SKM-1 (cell line): ENCODE data around the gene HSPA4L.

Source experiments
- DNase-seq: peaks from one replicate; lab custom pipeline; 2025; ENCODE audit not compliant: unreplicated experiment; lab: John Stamatoyannopoulos, UW

Gene HSPA4L

DNA sequence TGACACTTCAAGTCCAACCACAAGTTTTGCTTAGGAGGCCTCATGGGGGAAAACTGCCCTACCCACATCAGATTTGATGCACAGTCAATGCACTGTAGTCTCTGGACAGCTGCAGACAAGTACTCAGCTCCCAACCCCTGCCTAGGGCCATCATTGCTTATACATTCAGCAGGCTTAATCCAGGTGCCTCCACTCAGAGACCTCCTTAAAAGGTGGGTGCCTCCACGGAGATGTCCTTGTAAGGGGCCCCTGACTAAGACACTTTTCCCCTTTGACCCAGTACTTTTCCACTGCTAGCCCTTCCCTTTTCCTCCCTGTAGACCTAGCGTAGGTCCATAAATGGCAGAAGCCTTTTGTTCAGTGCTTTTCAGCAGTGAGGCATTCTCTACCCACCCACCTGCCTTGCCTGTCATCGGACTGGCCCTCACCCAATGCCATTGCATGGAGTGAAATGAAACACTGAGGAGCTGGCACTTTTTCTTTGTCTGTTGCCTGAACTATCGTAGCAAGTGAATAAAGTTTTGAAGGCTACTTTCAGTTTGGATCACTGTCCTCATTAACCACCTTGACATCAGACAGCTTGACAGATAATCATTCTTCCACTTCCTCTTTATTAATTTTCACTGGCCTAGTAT lies 74.8 kb downstream of the HSPA4L start:
- DNase-seq, result no peak

DNA sequence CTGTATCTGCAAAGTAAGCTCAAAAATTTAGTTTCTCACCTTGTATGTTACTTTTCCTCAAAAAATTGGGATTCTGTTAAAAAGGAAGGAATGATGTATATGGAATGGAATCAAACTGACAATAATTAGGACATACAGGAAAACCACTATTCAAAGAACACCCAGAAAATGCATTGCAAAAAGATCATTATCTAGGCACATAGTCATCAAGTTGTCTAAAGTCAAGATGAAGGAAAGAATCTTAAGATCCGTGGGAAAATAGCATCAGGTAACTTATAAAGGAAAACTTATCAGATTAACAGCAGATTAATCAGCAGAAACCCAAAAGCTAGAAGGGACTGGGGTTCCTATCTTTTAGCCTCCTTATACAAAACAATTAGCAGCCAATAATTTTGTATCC lies 75.5 kb downstream of the HSPA4L start:
- no peak for DNase-seq

DNA sequence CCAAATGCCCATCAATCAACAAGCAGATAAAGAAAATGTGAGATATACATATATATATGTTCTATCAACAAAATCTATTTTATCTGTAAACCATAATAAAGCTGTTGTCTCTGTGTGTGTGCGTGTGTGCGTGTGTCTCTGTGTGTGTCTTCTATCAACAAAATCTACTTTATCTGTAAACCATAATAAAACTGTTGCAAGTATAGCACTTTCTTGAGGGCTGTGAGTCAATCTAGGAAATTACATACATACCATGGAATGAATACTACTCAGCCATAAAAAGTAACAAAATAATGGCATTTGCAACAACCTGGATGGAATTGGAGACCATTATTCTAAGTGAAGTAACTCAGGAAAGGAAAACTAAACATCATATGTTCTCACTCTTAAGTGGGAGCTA lies 86.1 kb downstream of the HSPA4L start:
- DNase-seq, result no peak

DNA sequence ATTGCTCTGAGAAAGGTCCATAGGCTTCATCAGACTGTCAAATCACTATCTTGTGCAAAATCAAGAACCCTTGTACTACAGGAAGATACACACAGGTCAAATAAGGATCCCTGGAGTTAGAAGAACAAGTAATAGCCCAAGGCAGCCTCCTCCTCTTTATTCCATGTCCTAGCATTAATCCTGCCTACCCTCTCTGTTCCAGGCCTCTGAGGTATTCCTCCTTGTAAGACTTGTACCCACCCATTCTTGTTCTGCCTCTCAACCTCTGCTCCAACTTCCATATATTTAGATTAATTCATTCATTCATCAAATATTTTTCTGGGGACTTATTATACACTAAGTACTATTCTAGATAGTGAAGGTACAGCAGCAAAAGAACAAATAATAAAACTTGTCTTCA lies 88.2 kb downstream of the HSPA4L start:
- no peak for DNase-seq

DNA sequence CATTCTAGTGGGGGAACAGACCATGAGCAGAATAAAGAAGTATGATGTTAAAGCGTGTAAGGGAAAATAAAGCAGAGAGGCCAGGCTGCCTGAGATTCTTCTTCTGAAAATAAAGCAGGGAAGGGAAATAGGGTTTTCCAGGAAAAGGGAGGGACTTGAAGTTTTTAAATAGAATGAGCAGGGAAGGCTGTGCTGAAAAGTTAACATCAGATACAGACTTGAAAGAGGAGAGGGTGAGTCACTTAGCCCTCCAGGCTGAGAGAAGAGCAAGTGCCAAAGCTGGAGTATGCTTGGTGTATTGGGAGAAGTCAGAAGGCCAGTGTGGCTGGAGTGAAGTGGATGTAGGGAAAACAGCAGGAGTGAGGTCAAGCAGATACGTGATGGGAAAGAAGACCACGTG lies 88.6 kb downstream of the HSPA4L start:
- no peak for DNase-seq

DNA sequence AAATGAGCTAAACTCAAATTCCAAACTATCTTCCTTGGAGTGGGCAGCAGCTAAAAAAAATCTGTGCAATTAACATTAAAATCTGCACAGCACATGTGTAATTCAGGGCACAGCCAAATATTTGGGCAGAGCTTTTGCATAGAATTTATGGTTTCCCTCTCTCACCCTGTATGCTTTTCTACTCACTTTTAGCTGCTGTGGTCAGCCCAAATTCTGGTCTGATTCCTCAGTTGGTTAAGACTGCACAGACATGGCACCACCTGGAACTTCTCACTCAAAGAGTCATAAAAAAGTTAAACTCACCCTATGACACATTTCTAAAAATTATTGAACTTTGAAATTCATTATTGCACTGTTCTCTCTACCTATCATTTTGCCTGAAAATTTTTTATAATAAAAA lies 93.7 kb downstream of the HSPA4L start:
- DNase-seq, result no peak

DNA sequence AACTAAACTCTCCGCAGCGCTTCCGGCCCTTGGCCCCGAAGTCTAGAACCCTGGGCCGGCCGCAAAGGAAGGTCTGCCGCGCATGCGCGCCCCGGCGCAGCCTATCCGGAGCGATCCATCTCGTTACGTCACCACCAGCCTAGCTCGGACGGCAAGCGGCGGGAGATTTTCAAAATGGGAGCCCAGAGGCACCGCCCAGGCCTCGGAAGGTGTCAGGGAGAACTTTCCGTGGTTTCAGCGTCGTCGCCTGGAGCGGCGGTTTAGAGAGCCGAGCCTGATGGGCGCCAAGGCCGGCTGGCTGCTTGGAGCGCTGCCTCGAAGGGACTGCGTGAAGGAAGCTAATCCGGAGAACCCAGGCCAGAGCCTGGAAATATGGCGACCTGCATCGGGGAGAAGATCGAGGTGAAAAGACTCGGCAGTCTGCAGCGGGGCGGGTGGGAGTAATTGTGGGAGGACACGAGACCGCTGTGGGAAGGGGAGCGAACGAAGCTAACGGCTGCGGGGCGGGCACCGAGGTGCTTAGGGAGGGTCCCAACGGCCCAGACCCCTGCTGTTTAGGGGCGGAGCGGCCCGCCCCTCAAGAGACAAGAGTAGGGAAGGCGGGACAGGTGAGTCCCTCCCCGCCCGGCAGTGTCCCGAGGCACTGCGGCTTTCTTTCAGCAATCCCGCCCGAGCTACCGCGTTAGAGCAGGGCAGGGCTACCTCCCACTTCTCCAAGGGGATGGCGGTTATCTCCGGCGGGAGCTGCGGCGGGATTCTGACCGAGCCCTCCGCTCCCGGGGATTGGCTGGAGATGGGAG lies 98.8 kb downstream of the HSPA4L start, which contains the start of gene PLK4:
TSS of gene PLK4 (plus strand) at position 131 of the 800 bp plus-strand sequence. CDS start at position 373, 242 bp downstream.
- peak; percentile 94 for DNase-seq

DNA sequence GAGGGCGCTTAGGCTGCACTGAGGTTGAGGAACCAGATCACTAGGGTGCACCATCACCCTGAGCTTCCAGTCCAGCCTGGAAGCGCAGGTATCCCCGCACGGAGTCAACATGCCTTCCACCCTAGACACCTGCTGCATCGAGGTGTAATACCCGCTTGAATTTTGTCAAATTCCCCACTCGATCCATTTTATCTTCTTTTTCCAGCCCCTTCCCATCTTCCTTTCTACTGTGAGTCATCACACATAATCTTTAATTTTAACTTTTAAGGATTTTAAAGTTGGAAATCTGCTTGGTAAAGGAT lies 99.4 kb downstream of the HSPA4L start:
- DNase-seq, result no peak

DNA sequence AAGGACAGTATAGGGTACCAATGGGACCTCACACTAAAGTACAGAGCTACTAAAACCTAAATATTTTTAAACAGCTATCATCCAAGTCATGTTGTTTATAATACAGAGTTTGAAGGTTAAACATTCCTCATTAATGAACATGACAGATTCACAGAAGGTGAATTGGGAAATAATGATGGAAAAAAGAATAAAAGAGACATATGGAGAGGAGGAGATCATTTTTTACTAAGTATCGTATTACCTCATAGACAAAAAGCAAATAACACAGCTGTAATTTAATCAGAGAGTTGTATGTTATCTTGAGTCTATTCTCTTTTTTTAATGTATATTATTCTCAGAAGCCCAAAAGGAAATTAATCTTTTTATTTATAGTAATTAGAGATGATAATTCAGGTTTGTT lies 106.4 kb downstream of the HSPA4L start:
- no peak for DNase-seq

DNA sequence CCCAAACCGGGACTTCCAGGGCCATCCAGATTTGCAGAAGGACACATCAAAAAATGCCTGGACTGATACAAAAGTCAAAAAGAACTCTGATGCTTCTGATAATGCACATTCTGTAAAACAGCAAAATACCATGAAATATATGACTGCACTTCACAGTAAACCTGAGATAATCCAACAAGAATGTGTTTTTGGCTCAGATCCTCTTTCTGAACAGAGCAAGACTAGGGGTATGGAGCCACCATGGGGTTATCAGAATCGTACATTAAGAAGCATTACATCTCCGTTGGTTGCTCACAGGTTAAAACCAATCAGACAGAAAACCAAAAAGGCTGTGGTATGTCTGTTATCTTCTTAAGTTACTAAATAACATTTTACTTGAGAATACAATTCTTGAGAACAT lies 107.8 kb downstream of the HSPA4L start:
- no peak for DNase-seq
